ENCODE data around the gene MTR. TPM values are rescaled to one million over a fixed set of nuclear protein-coding genes. Genes with fewer than 3 reads are reported as not detected.
"Not testable (repeated sequence)": the region's sequence is repeated elsewhere in the genome, so short reads cannot be mapped to it uniquely, and the experiment has no call there.

The MTR gene
- total and polyA plus RNA-seq, 7 experiments from 2014 or later: 19.8 to 78.8 (median 46.4) TPM

DNA sequence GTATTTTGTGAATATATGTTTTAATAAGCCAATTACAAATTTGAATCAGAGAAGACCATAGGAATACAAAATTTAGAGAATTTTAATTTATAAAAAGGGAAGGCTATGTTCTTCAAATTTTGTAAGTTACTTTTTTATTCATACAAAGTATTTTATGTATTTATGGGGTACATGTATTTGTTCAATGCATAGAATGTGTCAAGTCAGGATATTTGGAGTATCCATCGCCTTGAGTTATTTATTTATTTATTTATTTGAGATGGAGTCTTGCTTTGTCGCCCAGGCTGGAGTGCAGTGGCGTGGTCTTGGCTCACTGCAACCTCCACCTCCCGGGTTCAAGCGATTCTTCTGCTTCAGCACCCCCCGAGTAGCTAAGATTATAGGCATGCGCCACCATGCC, 116.0 kb downstream of the MTR start:
- CTCF ChIA-PET; H3K9me3 ChIP-seq (ENCODE audit: control insufficient read depth in 2 of 3, low read length in 3 of 3); H3K27me3 ChIP-seq (ENCODE audit: control insufficient read depth in 2 of 2, insufficient read depth in 2 of 2, low read length in 2 of 2); H3K4me3 Mint-ChIP-seq; H3K4me3 ChIP-seq (ENCODE audit: low read length); H3K27me3 Mint-ChIP-seq; H3K27ac Mint-ChIP-seq; DNase-seq; H3K27ac ChIP-seq (ENCODE audit: low read depth, low read length); POLR2A ChIA-PET; H3K4me1 ChIP-seq (ENCODE audit: control insufficient read depth in 2 of 2, insufficient read depth in 2 of 2, low read length in 2 of 2); H3K36me3 ChIP-seq (ENCODE audit: control insufficient read depth in 2 of 3, insufficient read depth in 3 of 3, low read length in 3 of 3); intact Hi-C loops (cut with micrococcal nuclease); ATAC-seq; H3K4me1 Mint-ChIP-seq: not testable (repeated sequence)
- H3K9me3 Mint-ChIP-seq: peaks cover 2 to 25% (median 7%) of the 10 kb centered on the region in 11 donors
- peaks cover 0 to 20% (median 12%) of the 10 kb centered on the region in 5 donors for H3K36me3 Mint-ChIP-seq

DNA sequence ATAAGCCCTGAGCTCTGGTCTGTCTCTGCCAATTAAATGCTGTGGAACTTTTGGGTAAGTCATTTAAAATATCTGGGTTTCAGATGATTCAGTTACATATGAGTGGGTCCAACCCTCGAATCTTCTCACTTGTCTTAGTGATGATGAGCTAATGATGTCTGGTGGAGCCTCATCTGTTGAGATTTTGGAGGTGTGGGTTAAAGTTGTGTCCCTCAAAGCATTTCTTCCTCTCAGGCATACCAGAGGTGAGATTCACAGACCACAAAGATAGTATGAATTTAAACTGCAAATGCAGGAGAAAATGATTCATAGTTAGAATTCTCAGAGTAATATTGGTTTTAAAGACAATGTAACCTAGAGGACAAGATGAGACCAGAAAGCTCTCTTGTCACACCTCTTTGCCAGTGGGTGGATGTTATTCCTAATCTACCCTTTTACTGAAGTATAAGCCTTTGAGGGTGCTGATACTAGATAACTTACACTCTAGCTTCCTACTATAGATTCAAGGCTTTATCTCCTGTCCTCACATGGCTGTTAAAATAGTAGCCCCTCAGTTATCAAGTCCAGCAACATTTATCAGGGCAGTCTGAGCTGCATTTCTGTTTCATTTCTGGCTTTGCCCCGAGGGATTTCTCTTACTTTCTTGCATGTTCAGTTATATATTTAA, 118.4 kb downstream of the MTR start:
- Histone ChIP-seq H3K4me3 (ENCODE audit: low read length) (no peak overlapping the region), H3K36me3 (ENCODE audit: control insufficient read depth in 2 of 3, insufficient read depth in 3 of 3, low read length in 3 of 3) (no peaks in the 10 kb centered on the region), H3K27me3 (ENCODE audit: control insufficient read depth in 2 of 2, insufficient read depth in 2 of 2, low read length in 2 of 2) (no peaks in the 10 kb centered on the region), H3K4me1 (ENCODE audit: control insufficient read depth in 2 of 2, insufficient read depth in 2 of 2, low read length in 2 of 2) (no peaks in the 10 kb centered on the region), H3K9me3 (ENCODE audit: control insufficient read depth in 2 of 3, low read length in 3 of 3) (peaks cover 0 to 4% (median 0%) of the 10 kb centered on the region in 3 experiments), H3K27ac (ENCODE audit: low read depth, low read length) (no peak overlapping the region)
- Mint-ChIP-seq H3K27ac (no peak overlapping the region), H3K27me3 (peaks cover 0 to 4% (median 0%) of the 10 kb centered on the region in 5 donors), H3K36me3 (peaks cover 4 to 38% (median 29%) of the 10 kb centered on the region in 5 donors), H3K9me3 (peaks cover 3 to 43% (median 15%) of the 10 kb centered on the region in 11 donors), H3K4me1 (no peaks in the 10 kb centered on the region), H3K4me3 (no peak overlapping the region)
- ChIA-PET CTCF (no interaction called here), POLR2A (no interaction called here)
- intact Hi-C loops (cut with micrococcal nuclease): no loop called here
- ATAC-seq: no peak
- DNase-seq: no peak

DNA sequence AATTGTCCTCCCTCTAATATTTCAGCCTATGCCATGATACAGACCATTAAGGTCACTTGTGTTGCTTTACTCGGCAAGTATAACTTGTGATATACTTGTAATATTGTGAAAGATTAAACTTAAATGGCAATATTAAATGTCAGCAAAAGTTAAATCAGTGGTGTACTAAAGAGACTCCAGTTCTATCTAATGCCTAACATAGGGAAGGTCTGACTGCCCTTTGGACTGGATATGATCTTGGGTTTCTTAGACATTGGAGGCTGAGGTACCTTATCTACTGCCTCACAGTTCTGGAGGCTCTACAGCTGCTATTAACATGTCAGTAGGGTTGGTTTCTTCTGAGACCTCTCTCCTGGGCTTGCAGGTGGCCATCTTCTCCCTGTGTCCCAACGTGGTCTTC, 119.3 kb downstream of the MTR start:
- H3K9me3 Mint-ChIP-seq: peaks cover 3 to 43% (median 12%) of the 10 kb centered on the region in 11 donors
- ATAC-seq: no peak
- peaks cover 0 to 4% (median 0%) of the 10 kb centered on the region in 3 experiments for H3K9me3 ChIP-seq (ENCODE audit: control insufficient read depth in 2 of 3, low read length in 3 of 3)
- ChIA-PET CTCF (interaction anchor here (0.6 to 0.7 kb wide), 2 partner anchors 52 to 277 kb away, joined by 3 read pairs; no protein-coding TSS in a partner anchor), POLR2A (no interaction called here)
- H3K4me3 Mint-ChIP-seq: no peak overlapping the region
- H3K27me3 Mint-ChIP-seq: peaks cover 0 to 4% (median 0%) of the 10 kb centered on the region in 5 donors
- intact Hi-C loops (cut with micrococcal nuclease): no loop called here
- H3K27ac ChIP-seq (ENCODE audit: low read depth, low read length): no peak overlapping the region
- H3K4me3 ChIP-seq (ENCODE audit: low read length): no peak overlapping the region
- no peak overlapping the region for H3K27ac Mint-ChIP-seq
- no peaks in the 10 kb centered on the region for H3K36me3 ChIP-seq (ENCODE audit: control insufficient read depth in 2 of 3, insufficient read depth in 3 of 3, low read length in 3 of 3)
- peaks cover 4 to 44% (median 35%) of the 10 kb centered on the region in 5 donors for H3K36me3 Mint-ChIP-seq
- DNase-seq: no peak
- H3K27me3 ChIP-seq (ENCODE audit: control insufficient read depth in 2 of 2, insufficient read depth in 2 of 2, low read length in 2 of 2): no peaks in the 10 kb centered on the region
- H3K4me1 Mint-ChIP-seq: no peaks in the 10 kb centered on the region
- H3K4me1 ChIP-seq (ENCODE audit: control insufficient read depth in 2 of 2, insufficient read depth in 2 of 2, low read length in 2 of 2): no peaks in the 10 kb centered on the region

DNA sequence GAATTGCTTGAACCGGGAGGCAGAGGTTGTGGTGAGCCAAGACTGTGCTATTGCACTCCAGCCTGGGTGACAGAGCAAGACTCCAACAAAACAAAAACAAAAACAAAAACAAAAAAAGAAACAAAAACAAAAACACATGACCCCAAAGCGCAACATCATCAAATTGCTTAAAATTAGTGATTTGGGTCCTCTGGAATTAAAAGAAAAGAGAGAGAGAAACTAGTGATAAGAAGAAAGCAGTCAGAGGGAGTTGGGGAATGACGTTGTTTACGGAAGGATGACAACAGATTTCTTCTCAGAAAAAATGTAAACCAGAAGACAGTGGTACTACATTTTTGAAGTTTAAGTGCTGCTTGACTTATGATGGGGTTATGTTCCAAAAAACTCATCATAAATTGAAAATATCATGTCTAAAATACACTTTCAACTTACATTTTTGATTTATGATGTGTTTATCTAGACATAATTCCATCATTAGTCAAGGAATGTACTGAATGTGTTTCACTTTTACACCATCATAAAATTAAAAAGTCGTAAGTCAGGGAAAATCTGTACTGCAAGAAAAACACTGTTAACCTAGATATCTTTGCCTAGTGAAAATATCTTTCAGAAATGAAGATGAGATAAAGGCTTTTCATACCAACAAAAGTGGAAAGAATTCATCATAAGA, 121.2 kb downstream of the MTR start:
- H3K9me3 Mint-ChIP-seq: peaks cover 0 to 47% (median 10%) of the 10 kb centered on the region in 11 donors
- H3K36me3 Mint-ChIP-seq: peaks cover 9 to 55% (median 47%) of the 10 kb centered on the region in 5 donors
- no peak overlapping the region for H3K4me3 Mint-ChIP-seq
- intact Hi-C loops (cut with micrococcal nuclease): no loop called here
- ChIA-PET POLR2A (no interaction called here), CTCF (no interaction called here)
- no peaks in the 10 kb centered on the region for H3K4me1 Mint-ChIP-seq
- H3K27me3 Mint-ChIP-seq: peaks cover 0 to 4% (median 0%) of the 10 kb centered on the region in 5 donors
- Histone ChIP-seq H3K36me3 (ENCODE audit: control insufficient read depth in 2 of 3, insufficient read depth in 3 of 3, low read length in 3 of 3) (no peaks in the 10 kb centered on the region), H3K4me1 (ENCODE audit: control insufficient read depth in 2 of 2, insufficient read depth in 2 of 2, low read length in 2 of 2) (no peaks in the 10 kb centered on the region), H3K27ac (ENCODE audit: low read depth, low read length) (no peak overlapping the region), H3K27me3 (ENCODE audit: control insufficient read depth in 2 of 2, insufficient read depth in 2 of 2, low read length in 2 of 2) (no peaks in the 10 kb centered on the region), H3K4me3 (ENCODE audit: low read length) (no peak overlapping the region), H3K9me3 (ENCODE audit: control insufficient read depth in 2 of 3, low read length in 3 of 3) (peaks cover 0 to 4% (median 0%) of the 10 kb centered on the region in 3 experiments)
- H3K27ac Mint-ChIP-seq: no peak overlapping the region
- DNase-seq: no peak
- no peak for ATAC-seq

DNA sequence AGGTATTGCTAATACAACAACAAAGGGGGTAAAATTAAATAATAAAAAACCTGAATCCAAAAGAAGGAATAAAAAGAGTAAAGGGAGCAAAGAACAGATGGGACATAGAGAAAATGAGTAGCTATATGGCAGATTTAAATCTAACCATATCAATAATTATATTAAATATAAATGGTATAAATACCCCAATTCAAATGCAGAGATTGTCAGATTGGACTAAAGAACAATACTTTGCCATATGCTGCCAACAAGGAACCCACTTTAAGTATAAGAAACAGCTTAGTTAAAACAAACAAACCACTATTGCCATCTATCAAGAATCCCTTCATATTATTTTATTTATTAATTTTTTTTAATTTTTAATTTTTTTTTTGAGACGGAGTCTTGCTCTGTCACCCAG, 122.4 kb downstream of the MTR start:
- Histone ChIP-seq H3K4me3 (ENCODE audit: low read length) (no peak overlapping the region), H3K27ac (ENCODE audit: low read depth, low read length) (no peak overlapping the region), H3K4me1 (ENCODE audit: control insufficient read depth in 2 of 2, insufficient read depth in 2 of 2, low read length in 2 of 2) (no peaks in the 10 kb centered on the region), H3K9me3 (ENCODE audit: control insufficient read depth in 2 of 3, low read length in 3 of 3) (peaks cover 0 to 4% (median 0%) of the 10 kb centered on the region in 3 experiments), H3K27me3 (ENCODE audit: control insufficient read depth in 2 of 2, insufficient read depth in 2 of 2, low read length in 2 of 2) (no peaks in the 10 kb centered on the region), H3K36me3 (ENCODE audit: control insufficient read depth in 2 of 3, insufficient read depth in 3 of 3, low read length in 3 of 3) (no peaks in the 10 kb centered on the region)
- intact Hi-C loops (cut with micrococcal nuclease): no loop called here
- Mint-ChIP-seq H3K36me3 (peaks cover 9 to 56% (median 51%) of the 10 kb centered on the region in 5 donors), H3K27ac (no peak overlapping the region), H3K27me3 (peaks cover 0 to 4% (median 0%) of the 10 kb centered on the region in 5 donors), H3K4me1 (no peaks in the 10 kb centered on the region), H3K9me3 (peaks cover 0 to 47% (median 10%) of the 10 kb centered on the region in 11 donors), H3K4me3 (no peak overlapping the region)
- CTCF ChIA-PET: no interaction called here
- DNase-seq (no peak), ATAC-seq (no peak)
- POLR2A ChIA-PET: no interaction called here

DNA sequence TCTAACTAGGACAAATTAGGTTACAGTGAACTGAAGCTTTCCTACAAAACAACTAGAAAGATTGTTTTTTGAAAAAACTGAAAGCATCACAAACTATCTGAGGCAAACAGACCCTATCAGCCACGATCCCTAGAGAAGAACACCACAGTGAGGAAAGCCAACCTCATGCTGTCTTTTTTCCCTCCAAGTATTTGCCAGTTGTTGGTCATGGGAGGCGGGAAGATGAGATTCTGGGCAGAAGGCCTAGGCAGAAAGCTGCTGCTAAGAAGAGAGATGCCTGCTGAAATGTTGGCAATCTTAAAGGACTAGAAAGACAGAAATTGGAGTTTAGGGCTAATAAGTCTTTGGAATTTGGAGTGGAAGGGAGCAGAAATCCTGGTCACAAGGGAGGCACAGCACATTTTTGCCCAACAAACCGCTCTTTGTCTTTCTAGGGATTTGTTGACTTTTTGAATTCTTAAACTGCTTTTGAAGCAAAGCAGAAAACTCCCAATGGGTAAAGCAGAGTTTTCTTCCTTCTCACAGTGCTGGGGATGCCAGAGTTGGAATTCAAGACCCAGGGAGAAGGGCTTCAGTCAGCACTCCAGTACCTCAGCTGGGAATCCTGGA, 125.3 kb downstream of the MTR start:
- Mint-ChIP-seq H3K27ac (no peak overlapping the region), H3K4me1 (no peaks in the 10 kb centered on the region), H3K9me3 (peaks cover 0 to 42% (median 10%) of the 10 kb centered on the region in 11 donors), H3K36me3 (peaks cover 9 to 51% (median 45%) of the 10 kb centered on the region in 5 donors), H3K4me3 (no peak overlapping the region), H3K27me3 (peaks cover 0 to under 1% (median 0%) of the 10 kb centered on the region in 5 donors)
- Histone ChIP-seq H3K9me3 (ENCODE audit: control insufficient read depth in 2 of 3, low read length in 3 of 3) (peaks cover 0 to 4% (median 0%) of the 10 kb centered on the region in 3 experiments), H3K4me3 (ENCODE audit: low read length) (no peak overlapping the region), H3K27me3 (ENCODE audit: control insufficient read depth in 2 of 2, insufficient read depth in 2 of 2, low read length in 2 of 2) (no peaks in the 10 kb centered on the region), H3K36me3 (ENCODE audit: control insufficient read depth in 2 of 3, insufficient read depth in 3 of 3, low read length in 3 of 3) (no peaks in the 10 kb centered on the region), H3K4me1 (ENCODE audit: control insufficient read depth in 2 of 2, insufficient read depth in 2 of 2, low read length in 2 of 2) (no peaks in the 10 kb centered on the region), H3K27ac (ENCODE audit: low read depth, low read length) (no peak overlapping the region)
- ChIA-PET CTCF (no interaction called here), POLR2A (no interaction called here)
- ATAC-seq: no peak
- DNase-seq: no peak
- intact Hi-C loops (cut with micrococcal nuclease): no loop called here
